LoVo (cell line): ENCODE results near the gene MAN2A2.

Experiments used
- DNase-seq: peaks from one replicate; pipeline ENCODE4 v3.0.0-alpha.2; 2016; ENCODE audit warnings: low spot score

Gene MAN2A2

DNA sequence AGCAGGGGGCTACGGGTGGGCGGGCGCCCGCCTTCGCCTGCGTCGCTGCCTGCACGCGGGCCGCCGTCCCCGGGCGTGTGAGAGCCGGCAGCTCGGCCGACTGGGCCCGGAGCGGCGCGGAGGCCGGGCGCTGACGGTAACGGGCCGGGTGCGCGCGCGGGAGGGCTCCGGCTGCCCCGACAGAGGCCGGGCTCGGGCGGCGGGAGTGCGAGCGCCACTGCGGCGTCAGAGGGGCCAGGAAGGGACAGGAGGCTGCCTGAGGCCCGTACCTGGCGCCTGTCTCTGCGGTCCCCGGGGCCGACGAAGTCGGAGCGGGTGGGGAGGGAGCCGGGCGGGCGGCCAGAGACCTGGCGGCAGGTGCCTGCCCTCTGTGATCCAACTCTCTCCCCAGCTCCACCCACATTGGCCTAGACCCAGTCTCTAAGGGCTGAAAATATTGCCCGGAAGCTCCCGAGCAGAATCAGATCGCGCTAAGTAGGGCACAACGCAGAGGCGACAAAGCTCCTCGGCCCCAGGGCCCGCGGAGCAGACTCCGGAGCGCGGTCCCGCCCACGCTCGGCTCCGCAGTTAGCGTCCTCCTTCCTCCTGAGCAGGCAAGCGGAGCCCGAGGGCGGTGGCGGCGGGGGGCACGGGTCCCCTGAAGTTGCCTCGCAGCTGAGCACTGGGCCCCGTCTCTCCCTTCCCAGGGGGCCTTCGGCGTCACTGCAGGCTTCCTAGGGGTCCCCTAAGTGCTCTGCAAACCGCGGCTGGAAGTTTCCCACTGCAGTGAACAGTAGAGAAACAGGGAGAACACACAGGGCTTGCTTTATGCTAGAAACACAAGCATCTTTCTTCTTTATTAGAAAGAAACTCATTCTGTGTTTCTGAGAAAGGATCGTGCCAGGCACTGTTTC, at the start of gene MAN2A2:
Gene MAN2A2, plus strand, starts transcription at position 463 of the 893 bp plus-strand sequence. CDS start 906 bp downstream, outside the sequence.
- DNase-seq: peak; percentile 53

DNA sequence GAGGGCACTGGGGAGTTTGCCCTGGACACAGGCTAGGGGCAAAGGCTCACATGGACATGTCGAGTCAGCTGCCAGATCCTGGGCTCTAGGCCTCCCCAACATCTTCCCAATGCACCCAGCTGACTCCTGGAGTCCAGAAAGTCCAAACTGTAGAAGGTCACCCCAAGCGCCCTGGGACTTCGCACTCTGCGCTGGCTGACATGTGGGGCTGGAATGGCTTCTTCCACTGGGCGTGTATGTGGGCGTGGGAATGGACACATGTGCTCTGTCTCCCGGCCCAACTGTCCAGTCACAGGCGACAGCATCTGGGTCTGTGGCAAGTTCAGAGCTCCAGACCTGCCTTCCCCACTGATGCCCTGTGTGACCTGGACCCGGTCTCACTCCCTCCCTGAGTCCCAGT, 48.0 kb upstream of the MAN2A2 start:
- DNase-seq: no peak

DNA sequence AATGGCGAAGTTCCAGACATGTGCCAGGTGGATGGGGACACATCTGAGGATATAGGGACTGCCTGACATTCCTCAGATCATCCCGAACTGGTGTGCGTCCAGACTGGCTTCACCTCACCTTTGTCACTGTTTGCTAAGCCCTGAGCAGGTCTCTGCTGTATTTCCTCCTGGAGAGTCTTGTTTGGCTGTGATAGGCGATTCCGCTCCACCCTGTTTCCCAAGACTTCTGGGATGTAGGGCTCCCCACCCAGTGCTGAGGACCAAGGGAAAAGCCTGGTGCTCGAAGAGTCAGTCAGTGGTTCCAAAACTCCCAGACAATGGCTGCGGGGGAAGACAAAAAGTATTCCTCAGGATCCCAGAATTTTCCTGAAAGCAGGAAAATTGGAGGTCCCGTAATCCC, 45.8 kb upstream of the MAN2A2 start:
- no peak for DNase-seq

DNA sequence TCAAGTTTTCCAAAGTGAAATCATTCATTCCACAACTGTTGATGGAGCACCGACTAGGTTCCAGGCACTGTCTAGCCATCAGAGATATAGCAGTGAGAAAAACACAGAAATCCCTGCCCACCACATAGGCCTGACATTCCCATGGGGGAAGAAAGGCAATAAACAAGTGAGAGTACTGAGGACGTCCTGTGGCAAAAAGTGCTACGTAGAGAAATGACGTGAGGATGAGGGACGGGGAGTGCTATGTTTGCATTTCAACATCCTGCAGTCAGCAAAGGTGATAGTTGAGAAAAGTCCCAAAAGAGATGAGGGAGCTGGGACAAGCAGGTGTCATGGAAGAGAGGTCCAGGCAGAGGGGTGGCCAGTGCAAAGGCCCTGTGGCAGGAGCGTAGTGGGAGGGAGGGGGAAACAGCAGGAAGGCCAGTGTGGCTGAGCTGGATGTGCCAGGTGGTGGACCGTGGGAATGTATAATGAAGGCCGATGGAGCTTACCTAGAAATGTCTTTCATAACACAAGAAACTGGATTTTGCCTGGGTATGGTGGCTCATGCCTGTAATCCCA, 45.1 kb upstream of the MAN2A2 start:
- DNase-seq: no peak

DNA sequence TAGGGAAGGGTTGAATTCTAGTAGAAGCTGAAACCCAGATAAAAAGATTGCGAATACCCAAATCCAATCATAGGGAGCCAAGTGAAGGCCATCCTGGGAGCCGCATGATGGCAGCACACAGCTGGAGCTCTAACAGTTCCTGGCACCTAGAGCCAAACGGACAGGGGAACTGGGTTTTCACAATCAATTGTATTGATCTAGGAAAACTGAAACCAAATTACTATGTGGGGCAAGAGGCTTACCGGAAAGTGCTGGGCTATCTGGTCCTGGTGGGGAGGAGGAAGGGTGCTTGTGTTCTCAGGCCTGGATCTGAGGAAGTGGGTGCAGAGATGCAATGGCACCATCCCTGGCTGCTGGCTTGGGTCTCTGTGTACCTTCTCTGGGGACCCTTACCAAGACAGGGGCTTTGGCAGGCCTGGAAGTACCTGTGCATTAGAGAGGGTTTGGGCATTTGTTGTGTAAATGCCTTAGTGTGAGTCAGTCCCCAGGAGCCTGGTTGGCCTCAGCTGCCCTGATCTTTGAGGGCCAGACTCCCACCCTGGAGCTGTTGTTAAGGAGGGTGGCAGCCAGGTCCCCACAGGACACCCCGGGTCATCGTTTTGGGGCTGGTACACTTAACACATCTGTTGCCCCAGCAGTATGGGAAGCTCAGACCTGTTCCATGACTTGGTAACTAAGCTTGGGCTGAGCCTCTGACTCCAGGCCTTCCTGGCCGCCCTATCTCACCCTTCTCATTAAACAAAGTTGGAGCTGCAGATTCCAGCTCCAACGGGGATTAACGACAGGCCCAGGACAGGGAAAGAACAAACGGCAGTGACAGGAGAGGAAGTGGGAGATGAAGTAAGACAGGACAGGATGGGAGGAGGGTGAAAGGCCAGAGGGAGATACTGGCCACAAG, 43.6 kb upstream of the MAN2A2 start:
- DNase-seq: no peak

DNA sequence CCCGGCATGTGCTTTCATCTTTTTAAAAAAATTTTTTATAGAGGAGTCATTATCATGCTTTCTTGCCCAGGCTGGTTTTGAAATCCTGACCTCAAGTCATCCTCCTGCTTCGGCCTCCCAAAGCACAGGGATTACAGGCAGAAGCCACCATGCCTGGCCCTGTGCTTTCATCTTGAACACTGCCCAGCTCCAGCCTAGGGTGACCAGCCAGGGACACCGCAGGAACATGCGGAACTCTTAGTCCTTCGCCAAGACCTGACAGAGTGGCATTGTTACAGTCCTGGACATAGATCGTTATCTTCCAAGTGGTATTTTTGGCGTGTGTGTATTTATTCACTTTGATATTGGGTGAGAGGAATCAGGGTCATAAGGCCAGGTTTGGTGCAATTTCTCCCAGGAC, 42.7 kb upstream of the MAN2A2 start:
- no peak for DNase-seq

DNA sequence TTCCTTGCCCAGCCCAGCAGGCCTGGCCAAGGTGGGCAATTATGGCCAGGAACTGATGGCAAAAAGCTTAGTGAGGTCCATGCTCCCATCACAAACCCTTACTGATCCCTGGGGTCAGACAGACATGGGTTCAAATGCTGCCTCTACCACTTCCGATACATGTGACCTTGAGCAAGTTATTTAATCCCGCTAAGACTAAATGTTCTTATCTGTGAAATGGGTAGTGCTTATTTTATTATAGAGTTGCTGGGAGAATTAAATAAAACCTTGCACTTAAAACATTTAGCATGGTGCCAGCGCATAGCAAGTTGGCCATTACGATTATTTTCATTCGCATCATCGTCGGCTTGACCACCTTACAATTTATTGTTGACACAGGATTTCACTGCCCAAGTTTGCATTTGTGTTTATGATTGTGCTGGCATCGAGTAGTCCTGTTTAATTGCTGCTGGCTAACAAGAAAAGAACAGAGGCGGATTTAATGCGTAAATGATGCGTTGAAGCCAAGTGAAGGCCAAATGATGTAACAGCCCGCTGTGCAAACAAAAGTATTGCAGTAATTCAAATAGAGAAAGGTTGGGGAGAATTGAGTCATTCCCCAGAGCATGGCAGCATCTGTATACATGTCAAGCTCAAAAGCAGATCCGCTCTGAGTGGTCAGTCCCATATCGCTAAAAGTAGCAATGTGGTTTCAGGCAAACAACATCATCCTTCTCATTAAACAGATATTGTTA, 42.0 kb upstream of the MAN2A2 start:
- no peak for DNase-seq

DNA sequence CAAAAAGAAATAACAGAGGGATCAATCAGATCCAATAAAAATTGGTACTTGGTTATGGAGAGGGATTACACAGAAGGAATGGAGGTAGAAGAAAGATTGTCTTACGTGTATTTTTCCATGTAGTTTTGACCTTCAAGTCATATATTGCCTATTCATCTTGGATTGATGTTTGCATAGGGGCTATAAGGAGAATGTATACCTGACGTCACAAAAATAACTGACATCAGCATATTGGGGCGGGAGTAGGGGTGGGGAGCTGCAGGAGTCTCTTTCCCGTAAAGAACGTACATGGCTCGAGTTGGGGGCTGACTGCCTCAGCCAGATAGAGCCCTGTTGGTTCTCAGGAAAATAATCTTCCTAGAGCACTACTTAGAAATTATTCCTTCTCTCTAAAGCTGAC, 40.6 kb upstream of the MAN2A2 start:
- no peak for DNase-seq

DNA sequence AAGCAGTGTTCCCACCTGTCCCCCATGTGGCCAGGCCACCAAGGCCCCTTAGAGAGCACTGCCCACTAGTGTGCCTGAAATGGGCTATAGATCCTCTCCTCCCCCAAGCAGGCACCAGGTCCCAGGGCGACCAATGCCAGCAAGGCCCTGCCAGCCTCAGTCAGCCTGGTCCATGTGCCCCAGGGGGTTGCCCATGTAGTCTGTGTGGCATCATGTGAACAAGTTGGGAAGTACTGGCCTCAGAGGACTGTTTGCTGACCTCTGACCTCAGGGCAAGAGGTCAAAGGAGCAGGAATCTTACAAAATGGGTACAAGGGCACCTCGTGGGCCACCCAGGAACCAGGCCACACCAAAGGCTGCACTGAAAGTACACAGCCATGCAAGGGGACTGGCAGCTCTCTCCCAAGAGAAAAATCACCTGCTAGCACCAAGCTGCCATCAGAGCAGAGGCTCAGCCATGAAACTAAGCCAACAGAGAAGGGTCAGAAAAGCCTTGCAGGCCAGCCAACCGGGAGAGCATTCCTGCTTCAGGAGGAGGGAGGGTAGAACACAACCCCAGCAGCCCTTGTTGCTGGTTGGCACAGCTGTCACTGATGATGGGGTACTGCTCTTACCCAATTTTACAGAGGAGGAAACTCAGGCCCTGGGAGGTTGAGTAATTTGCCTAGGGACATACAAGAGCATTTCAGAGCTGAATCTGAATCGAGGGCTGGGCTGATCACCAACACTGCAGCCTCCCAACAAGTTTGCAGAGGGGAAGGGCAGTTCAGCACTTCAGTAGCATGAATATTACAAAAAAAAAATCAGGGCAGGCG, 39.9 kb upstream of the MAN2A2 start:
- DNase-seq: no peak

DNA sequence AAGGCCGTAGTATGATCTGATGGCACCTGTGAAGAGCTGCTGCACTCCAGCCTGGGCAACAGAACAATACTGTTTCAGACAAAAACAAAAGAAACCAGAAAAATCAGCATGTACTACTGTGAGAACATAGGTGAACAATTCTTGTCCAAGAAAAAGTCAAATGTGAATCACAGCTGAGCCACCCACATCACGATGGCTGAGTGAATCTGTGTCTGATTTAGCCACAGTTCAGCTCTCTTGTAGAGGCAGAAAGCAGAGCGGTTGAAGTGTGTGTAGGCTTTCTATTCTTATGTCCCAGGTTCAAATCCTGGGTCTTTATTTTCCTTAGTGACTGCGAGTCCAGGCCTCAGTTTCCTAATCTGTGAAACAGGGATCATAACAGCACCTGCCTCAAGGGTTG, 39.1 kb upstream of the MAN2A2 start:
- DNase-seq: no peak

DNA sequence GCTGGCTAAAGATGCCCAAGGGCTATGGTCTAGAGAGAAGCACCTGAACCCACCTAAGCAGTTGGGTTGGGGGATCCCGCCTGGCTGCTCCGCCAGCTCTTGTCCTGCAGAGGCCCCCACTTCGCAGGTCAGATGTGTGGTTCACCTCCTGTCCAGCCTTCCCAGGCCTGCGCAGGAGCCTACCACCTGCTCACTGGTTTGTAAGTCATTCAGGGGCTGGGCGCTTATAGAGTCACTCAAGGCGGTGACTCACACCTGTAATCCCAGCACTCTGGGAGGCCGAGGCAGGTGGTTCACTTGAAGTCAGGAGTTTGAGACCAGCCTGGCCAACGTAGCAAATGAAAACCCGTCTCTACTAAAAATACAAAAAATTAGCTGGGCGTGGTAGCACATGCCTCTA, 38.6 kb upstream of the MAN2A2 start:
- DNase-seq: no peak

DNA sequence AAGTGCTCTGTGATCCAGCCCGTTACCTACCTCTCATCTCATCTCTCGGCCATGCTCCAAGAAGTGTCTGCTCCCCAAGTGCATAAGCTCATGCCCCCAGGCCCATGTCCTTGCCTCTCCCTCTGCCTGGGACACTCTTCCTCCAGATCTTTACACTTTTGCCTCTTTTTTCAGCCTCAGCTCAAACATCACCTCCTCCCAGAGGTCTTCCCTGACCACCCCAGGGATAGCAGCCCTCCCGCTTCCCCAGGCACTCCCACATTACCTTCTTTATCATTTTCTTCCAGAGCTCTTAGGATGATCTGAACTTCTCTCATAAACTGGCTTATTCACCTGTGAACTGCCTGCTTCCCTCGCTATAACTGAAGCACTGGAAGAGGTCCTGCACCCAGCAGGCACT, 37.4 kb upstream of the MAN2A2 start:
- DNase-seq: no peak

DNA sequence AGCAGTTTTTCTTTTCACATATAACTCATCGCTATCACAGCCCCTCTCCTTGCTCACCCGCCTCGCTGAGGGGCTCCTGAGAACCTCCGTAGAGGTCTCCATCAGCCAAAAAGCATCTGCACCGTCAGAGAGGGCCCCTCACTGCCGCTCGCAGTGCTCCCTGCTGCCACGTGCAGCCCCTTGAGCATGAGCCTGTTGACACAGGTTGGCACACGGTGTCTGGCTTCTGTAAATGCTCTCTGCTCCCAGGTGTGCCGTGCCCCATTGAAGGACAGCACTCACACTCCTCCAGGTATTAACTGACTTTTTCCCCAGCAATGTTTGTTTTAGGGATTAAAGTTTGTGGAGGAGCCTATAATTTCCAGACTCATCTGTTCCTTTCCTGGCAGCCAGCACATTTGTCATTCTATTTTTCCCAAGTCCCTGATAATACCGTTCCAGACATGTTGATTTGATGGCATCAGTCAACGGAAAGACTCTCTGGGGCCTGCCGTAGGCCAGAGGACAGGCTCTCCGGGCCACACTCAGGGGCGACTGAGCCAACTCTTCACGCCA, 36.9 kb upstream of the MAN2A2 start:
- no peak for DNase-seq

DNA sequence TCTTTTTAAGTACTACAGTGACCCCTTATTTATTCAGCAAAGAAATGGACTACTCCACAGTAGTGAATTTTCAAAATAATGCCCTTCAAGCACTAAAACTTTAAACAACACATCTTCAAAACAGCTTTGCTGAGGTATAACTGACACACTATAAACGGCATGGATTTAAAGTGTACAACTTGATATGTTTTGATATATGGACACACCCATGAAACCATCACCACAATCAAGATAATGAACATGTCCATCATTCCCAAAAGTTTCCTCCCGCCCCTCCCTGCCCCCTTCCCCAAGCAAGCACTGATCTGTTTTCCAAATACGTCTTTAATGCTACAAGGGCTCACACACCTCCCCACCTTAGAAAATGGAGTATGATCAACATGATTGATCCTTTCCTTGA, 36.3 kb upstream of the MAN2A2 start:
- no peak for DNase-seq

DNA sequence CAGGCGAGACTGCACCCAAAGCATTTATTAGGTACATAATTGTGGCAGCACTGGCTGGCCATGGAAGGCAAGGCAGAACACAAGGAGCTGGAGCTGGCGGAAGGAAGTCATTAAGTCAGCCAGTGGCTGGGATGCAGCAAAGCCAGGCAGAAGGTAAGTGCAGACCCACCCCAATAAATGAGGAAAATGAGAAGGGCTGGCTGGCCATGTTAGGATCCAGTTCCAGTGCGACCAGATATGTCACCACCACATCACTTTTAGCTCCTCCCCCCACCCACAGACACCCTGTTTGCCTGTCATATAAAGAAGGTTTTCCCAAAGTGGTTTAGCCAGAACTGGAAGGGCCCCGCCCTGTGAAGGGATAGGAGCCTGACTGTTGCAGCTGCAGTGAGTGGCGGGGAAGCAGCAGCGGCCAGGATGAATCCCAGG, 34.8 kb upstream of the MAN2A2 start, which contains the start of gene FURIN:
Gene FURIN, plus strand, starts transcription at position 328 of the 429 bp plus-strand sequence. CDS start 7,153 bp downstream, outside the sequence.
- DNase-seq: no peak

DNA sequence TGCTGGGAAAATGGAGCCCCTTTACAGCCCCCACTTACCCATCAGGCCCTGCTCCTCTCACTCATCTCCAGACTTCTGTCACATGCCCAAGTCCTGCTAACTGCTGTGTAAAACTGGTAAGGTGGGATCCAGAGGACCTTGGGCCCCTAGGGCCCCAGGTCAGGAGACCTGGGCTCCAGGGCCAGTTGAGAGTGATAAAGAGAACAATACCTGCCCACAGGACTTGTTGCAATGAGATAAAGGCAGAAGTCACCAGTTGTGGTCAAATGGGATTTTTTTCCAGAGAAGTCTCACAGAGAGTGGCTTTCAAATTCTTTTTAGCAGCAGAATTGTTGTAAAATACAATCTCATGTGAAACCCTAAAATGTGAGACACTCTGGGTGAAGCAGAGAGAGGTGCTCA, 34.0 kb upstream of the MAN2A2 start:
- DNase-seq: no peak

DNA sequence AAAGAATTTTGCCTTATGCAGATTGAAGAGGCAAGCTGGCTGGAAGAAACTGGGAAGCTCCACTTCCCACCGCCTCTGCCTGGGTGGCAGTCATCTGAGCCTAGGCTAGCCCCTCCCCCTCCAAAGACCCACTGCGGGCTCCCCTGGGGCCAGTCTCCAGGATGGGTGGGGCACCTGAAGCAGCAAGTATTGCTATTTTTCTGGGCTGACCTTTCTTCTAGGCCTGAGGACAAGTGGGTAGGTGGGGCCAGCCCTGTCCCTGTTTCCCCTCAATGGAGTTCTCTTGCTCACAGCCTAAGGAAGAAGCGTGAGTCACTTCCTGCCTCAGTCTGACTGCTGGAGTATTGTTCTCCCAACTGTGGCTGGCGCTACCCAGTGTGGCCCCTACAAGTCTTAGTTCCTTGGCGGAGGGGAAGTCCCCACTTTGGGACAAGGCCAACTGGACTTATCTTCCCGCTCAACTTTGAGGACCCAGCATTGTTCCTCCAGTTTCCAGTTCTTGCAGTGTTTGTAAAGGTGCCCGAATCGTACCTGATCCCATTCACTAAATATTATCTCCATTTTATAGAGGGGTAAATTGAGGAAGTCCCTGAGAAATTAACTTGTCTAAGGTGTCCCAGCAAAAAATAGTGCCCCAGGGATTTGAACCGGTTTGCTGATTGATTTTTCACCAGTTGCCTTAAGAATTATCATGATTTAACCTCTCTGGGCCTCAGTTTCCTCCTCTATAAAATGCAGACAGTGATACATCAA, 33.3 kb upstream of the MAN2A2 start:
- DNase-seq: peak; percentile 91

DNA sequence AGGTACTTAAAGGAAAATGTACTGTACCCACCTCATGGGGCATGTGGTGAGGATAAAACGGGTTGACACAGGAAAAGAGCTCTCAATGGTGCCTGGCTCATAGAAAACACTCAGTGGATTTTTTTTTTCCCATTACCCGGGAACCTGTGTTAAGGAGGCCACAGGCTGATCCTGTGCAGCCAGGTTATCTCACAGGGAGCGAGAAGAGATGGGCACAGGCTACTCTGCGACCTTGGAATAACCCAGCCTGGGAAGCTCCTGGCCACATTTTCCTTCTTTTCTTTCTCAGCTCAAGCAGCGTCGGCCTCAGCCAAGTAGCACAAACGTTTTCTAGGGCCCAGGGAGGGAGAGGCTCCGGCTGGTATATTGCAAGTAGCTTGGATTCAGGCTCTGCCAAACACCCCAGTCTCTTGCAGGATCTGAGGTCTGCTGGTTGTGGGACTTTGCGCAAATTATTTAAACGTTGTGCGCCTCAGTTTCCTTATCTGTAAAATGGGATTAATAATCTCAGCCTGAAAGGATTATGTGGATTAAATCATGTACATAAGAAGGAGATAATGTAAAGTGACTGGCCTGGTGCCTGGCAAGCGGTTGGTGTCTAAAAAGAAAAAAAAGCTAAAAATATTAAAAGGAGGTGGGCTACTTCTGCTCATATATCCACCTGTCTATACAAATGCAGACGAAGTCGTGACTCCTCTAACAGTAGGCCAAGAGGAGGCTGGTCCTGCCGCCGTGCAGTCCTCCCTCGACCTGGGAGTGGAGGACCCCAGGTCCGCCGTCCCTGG, 32.6 kb upstream of the MAN2A2 start:
- DNase-seq: no peak

DNA sequence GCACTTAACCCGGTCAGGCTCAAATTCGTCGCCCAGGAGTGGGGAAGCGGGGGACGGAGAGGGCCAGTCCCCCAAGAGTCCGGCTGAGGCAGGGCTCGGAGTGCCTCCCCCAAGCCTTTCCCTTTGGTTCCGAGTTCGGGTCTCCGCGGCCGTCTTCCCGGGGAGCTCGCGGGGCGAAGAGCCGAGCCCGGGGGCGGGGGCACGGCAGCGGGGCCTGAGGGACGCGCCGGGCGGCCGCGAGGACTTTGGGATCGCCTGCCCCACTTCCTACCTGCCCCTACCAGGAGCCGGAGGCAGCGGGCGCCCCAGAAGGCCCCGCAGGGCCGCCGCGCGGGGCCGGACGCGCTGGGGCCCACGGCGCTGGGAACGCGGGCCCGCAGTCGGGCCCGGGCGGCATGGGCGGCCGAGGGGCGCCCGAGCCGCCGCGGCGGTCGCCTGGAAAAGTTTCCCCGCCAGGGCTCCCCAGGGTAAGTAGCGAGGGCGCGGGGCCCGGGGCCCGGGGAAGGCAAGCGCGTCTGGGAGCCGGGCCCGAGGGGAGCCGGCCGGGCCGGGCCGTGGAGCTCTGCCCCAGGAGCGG, 31.9 kb upstream of the MAN2A2 start:
- no peak for DNase-seq
